Hypothalamus (tissue), 51 donors: ENCODE data around the gene GPR35.

Experiments
- DNase-seq, 51 donors: peaks; one replicate each; lab custom pipeline; 2025; lab: John Stamatoyannopoulos, UW

GPR35 gene

DNA sequence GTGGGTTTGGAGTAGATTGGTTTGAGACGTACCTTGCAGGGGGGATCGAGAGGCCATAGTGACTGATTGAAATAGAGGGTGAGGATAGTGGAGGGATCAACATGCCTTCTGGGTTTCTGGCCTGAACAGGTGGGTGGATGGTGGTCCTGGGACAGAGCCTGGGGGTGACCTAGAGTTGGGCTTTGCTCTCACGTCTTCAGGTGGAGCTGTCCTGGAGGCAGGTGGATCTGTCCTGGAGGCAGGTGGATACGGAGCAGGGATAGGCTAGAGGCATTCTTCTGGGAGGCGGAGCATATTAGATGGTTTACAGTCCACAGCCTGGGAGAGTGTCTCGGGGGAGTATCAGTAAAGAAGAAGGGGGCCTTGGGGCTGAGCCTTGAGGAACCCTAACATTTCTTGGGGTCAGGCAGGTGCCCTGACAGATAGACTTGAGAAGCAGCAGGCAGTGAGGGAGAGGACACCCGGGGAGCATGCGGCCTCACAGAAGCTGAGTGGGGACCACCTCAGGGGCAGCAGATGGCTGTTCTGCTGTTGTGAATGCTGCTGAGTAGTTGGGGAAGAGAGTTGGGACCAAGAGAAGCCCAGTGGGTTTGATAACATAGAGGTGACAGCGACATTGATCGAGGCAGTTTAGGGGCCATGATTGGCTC is 37.1 kb upstream of the GPR35 start:
- DNase-seq = no peak

DNA sequence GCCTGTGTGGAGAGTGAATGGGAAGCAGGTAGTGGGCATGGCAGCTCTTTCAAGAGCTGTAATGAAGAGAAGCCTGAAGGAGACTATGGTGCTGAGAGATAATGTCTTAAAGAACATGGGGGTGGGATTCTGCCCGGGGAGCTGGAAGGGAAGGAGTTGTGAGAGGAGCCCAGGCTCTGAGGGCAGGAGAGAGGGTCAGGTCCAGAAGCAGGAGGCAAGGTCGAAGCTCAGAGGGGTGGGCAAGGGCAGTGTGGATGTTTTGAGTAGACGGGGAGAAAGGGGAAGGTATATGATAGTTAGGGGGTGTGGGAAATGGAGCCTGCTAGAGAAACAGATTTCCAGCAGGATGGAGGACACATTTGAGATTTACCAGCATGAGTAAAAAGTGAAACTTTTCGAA is 36.6 kb upstream of the GPR35 start:
- no peak for DNase-seq

DNA sequence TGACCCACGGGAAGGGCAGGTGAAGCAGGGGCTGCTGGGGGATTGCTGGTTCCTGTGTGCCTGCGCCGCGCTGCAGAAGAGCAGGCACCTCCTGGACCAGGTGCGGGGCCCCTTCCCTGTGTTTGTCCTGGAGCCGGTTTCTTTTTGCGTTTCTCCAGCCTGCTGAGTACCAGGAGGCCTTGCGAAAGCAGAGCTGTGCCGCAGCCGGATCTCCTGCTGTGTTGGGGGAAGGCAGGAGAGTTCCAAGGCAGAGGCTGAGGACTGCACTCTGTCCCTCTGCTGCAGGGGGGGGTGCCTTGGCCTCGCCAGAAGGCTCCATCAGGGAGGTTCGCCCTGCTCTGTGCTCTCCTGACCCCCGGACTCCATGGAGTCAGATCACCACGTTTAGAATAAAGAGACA is 35.9 kb upstream of the GPR35 start:
- DNase-seq = no peak

DNA sequence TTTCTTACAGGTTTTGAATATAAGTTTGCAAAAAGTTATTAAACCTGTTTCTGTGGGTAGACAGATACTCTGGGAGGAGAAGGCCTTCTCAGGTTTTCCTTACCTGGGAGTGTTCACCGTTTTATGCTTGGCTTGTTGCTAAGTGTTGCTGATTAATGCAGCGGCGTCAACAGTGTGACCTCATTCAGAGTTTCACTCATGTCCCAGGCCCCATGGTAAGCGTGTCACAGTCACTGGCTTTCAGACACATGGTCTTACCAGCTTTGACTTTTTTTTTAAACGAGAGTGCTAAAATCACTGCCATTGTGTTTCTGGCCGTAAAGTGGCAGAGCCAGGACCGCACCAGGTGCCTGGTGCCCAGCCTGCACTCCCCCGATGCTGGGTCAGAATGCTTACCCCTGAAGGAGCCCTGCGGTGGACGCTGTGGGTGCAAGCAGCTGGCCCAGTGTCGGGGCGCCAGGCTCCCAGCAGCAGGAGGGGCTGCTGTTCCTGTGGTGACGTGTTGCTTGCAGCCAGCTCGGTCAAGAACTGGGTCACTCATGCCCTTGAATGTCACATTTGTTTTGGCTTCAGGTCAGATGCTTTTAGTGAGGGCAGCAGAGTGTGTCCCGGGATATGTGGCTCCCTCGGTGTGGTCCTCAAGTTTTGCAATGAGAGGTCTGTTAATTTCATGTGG is 35.3 kb upstream of the GPR35 start:
- DNase-seq = no peak

DNA sequence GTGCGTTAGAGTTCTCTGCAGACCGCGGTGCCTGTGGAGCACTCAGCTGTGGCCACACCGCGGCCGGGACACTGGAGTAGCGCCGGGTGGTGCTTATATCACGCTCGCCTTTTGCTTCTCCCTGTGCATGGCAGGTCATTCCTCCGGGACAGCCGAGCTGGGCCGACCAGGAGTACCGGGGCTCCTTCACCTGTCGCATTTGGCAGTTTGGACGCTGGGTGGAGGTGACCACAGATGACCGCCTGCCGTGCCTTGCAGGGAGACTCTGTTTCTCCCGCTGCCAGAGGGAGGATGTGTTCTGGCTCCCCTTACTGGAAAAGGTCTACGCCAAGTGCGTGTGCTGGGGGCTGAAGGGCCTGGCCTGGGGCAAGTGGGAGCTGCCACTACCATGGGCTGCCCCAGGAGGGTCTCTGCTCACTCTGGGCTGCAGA is 34.6 kb upstream of the GPR35 start:
- no peak for DNase-seq

DNA sequence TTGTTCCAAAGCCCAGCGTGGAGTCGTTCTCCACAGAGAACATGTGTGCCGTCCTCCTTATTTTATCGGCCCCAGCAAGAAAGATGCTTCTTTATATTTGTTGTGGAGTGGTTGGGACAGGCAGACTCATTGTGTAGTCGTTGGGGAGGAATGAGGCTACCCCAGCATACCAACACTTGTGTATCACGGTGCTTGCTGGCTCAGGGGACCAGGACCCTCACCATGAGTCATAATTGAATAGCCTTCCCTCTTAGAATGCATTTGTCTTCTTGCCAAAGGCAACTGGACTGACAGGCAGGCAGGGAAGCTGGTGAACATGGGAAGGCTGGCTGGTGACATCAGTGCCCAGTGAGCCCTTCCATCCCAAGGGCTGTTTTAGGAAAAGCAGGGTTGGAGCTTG is 34.1 kb upstream of the GPR35 start:
- DNase-seq = no peak

DNA sequence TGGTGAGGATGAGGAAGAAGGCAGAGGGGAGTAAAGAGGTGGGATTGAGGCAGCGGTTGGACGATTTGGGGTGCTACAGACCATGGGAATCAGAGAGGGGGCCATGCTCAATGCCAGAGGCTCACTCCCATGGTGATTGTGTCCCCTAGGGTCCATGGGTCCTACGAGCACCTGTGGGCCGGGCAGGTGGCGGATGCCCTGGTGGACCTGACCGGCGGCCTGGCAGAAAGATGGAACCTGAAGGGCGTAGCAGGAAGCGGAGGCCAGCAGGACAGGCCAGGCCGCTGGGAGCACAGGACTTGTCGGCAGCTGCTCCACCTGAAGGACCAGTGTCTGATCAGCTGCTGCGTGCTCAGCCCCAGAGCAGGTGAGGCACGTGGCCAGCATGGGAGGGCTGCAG is 33.5 kb upstream of the GPR35 start:
- no peak for DNase-seq

DNA sequence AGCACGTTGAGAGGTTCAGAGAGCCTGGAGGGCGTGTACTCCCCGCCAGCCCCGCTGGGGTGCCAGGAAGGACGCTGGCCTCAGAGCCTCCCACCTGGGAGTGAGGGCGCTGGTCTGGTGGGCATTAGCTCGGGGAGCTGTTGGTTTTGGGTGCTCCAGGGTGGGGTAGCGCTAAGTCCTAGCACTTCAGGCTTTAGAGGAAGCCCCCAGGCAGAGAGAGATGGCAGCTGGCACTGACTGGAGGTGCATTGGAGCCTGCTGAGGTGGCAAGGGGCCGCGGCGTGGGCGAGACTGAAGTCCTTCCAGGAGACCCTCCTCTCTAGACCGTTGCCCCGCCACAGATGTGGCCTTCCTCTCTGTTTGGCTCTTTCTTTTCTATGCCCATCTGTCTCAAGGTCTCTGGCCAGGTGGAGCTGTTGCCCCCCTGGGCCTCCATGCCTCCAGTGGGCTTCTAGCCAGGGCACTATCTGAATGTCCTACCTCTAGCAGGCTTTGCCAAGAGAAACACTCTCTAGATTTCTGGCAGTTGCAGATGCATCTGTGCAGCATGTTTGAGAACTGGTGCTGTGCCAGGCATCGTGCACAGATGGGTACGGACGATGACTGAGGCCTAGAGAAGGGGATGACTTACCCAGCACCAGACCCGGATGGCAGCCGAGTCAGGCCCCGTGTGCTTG is 32.1 kb upstream of the GPR35 start:
- DNase-seq = peak in 1 of 51 donors; percentile 58

DNA sequence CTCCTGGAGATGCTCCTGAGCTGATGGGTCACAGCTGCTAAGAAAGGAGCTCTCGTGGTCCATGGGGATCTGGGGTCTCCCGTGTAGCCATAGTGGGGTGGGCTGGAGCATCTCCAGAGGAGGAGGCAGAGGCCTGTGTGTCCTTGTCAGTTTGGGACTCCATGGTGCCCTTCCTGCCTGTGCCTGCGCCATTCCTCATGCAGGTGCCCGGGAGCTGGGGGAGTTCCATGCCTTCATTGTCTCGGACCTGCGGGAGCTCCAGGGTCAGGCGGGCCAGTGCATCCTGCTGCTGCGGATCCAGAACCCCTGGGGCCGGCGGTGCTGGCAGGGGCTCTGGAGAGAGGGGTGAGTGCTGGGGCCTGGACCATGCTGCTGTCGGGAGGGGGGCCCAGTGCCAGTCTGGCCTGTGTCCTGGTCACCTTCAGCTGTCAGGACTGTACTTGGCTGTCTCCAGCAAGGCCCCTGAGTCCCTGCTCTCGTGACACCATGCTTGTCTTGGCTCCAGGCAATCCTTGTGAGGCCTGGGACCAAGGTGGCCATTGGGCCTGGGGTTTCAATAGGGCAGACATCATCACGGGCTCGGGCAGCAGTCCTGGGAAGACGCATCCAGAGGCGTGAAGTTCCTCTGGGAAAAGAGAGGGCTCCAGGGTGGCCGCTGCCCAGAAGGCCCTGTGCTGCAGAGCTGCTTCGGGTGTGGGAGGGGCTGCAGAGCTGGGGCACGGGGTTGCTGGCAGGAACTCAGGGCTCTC is 31.4 kb upstream of the GPR35 start:
- peak in 1 of 51 donors; percentile 41 for DNase-seq

DNA sequence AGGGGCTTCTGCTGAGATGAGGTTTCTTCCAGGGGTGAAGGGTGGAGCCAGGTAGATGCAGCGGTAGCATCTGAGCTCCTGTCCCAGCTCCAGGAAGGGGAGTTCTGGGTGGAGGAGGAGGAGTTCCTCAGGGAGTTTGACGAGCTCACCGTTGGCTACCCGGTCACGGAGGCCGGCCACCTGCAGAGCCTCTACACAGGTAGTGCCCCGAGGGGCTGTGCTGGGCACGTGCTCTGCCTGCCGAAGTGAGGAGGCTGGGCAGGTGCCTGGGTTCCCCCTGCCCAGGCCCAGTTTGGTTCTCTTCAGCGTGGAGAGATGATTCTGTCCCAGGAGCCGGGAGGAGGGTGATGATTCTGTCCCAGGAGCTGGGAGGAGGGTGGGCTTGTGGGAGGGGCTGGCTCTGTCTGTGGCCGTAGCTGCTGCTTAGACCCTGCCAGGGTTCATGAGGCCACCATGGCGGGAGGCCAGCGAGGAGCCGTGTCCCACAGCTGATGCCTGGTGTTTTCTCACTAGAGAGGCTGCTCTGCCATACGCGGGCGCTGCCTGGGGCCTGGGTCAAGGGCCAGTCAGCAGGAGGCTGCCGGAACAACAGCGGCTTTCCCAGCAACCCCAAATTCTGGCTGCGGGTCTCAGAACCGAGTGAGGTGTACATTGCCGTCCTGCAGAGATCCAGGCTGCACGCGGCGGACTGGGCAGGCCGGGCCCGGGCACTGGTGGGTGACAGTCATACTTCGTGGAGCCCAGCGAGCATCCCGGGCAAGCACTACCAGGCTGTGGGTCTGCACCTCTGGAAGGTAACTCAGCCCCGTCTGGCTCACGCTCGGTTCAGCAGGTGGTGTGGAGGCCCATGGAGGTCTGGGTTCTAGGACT is 30.5 kb upstream of the GPR35 start:
- peak in 10 of 51 donors; percentile 19 to 57 (median 44) for DNase-seq

DNA sequence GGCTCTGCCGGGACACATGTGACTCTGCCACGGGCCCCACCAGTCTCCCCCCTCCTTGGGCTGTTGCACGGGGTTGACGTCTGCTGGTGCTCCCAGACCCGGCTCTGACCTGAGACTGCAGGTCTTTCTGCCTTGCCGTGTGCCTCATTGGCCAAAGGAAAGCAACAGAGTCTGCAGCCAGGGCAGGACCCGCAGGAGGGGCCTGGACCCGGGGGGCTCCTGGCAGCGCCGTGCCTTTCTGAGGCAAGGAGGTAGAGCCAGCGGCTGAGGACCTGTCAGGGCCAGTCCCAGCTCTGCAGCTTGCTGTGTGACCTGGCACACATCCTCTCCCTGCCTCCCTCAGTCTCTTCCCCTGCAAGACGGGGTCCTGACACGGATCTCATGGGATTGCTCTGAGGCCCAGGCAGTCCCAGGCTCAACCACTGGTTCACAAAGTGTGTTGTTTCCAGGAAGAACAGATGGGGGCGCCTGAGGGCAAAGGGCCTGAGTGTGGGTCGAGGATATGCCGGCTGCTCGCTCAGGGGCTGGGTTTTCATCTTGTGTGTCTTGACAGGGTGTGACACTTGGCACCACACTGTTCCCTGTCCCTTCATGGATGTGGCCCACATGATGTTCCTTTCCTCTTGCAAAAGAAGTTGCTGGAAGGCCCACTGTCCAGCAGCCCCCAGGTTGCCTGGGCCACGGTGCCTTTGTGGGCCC is 29.8 kb upstream of the GPR35 start:
- DNase-seq = peak in 3 of 51 donors; percentile 16 to 30 (median 23)

DNA sequence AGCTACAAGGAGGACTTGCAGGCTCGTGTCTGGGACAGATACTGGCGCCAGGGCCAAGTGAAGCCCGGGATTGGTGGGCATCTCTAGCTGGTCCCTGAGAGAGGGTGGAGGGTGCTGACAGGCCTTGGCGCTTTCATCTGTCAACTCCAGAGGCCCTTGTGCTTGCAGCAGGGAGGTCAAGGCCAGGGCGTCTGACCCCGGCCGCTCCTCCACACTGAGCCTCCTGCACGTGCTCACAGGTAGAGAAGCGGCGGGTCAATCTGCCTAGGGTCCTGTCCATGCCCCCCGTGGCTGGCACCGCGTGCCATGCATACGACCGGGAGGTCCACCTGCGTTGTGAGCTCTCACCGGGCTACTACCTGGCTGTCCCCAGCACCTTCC is 29.2 kb upstream of the GPR35 start:
- DNase-seq = no peak

DNA sequence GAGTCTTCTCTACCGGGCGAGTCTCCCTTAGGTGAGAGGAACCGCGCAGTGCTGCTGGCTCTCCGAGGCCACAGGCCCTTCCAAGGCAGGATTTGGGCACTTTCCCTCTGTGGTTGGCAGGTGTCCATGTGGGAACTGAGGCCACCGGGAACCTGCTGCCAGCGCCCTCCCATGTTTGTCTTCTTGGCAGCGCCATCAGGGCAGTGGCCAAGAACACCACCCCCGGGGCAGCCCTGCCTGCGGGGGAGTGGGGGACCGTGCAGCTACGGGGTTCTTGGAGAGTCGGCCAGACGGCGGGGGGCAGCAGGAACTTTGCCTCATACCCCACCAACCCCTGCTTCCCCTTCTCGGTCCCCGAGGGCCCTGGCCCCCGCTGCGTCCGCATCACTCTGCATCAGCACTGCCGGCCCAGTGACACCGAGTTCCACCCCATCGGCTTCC is 28.8 kb upstream of the GPR35 start:
- peak in 38 of 51 donors; percentile 15 to 83 (median 66) for DNase-seq

DNA sequence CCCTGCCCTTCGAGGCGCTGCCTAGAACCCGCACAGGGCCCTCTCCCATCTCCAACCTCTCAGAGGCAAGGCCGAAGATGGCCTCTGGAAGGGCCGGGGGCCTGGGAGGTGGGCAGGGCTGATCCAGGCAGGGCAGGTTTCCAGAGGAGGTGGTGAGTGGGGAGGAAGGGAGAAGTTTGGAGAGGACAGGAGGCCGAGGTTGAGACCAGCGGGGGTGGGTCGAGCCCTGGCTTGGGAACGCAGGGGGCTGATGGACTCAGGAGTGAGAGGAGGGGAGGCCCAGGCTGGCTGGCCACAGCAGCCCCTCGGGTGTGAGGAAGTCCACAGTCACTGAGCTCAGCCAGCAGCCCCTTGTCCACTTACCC is 28.2 kb upstream of the GPR35 start:
- no peak for DNase-seq

DNA sequence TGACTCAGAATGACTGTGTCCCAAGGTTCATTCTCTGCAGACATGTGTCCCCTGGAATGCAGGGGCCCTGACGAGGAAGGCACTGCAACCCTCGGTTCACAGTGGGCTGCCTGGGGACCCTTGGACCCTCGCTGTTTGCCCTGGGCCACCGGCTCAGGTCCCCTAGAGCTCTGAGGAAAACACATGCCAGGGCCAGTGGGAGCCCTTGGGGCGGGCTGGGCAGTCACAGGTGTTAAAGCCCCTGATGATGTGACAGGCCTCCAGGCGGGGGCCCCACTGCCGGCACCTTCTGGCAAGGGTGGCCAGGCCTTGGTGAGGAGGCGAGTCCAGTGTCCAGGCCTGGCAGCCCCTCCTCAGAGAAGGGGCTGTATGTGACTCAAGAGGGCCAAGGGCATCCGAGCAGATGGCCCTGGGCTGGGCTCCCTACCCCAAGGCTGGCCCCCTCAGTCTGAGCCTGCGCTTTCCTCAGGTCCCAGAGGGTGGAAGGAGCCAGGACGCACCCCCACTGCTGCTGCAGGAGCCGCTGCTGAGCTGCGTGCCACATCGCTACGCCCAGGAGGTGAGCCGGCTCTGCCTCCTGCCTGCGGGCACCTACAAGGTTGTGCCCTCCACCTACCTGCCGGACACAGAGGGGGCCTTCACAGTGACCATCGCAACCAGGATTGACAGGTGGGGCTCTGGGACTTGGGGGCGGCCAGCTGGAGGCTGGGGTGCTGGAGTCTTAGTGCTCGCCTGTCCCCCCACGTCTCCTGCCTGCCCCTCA is 27.7 kb upstream of the GPR35 start:
- no peak for DNase-seq

DNA sequence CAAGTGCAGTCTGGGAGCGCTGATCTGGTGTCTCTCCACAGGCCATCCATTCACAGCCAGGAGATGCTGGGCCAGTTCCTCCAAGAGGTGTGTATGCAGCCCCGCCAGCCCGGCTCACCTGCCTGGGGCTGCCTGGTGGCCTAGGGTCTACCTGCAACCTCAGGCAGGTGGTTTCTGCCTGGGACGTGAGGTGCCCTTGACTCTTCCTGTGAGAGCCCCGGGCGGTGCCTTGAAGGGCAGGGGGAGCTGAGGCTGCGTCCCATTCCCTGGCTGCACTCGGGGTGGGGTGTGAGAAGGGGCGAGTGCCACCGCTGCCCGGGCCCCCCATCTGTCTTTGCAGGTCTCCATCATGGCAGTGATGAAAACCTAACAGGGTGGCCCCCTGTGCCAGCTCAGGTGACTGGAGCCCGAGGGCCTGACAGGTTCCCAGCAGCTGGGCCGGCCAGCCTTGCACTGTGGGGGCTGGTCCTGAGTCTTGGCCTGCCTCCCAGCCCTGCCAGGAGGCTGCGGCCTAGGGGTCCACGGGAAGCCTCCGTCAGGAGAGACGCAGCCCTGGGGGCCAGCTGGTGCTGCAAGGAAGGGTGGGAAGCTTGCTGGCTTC is 26.9 kb upstream of the GPR35 start:
- no peak for DNase-seq

DNA sequence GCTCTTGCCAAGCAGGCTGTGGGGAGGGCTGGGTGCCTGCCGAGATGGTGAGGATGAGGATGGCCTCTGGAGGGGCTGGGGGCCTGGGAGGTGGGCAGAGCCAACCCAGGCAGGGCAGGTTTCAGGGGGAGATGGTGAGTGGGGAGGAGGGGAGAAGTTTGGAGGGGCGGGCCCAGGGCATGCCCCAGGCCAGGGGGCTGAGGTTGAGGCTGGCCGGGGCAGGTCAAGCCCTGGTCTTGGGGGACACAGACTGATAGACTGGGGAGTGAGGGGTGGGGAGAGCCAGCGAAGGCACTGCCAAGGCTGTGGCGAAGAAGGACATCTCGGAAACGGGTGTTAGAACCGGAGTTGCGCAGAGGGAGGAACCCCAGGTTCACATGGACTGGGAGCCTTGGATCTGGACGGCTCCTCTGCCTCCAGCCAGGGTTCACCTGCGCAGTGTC is 26.1 kb upstream of the GPR35 start:
- DNase-seq = no peak

DNA sequence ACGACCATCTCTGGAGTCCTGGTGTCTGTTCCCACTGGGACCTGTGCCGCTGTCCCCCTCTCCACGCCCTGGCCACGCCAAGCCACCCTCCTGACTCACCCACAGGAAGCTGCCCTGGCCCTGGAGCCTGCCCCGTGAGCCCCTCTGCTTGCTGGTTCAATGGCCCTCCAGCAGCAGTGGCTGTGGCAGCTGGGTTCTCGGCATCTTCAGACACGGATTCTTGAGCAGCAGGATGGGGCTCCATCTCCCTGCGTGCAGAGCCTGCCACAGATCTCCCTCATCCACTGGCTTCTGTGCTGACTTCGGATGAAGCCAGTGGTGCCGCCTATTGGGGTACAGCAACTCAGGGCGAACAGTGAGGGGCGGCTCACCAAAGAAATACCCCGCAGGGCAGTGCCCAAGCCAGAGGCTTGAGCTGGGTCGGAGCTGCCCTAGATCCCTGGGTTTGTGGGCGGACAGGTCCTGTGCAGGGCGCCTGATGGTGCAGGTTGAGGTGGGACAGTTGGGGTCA is 24.8 kb upstream of the GPR35 start:
- DNase-seq = no peak
